HG02884 (cell line): Measurements from ENCODE around the gene RAB44.

Experiments
- ATAC-seq: cut with Tn5 transposase; IDR thresholded peaks from one replicate; pipeline ENCODE4 v1.9.1; 2021; ENCODE audit warnings: mild to moderate bottlenecking, moderate library complexity; ENCODE audit not compliant: unreplicated experiment

RAB44 gene

GRCh38 chr6:36769676-36770499 is 72.3 kb downstream of the RAB44 start:
- ATAC-seq = no peak

- no peak for ATAC-seq
Observed at GRCh38 chr6:36771145-36771544, 73.5 kb downstream of the RAB44 start.

GRCh38 chr6:36772397-36772796 is 74.8 kb downstream of the RAB44 start:
- no peak for ATAC-seq

- ATAC-seq = no peak
Observed at GRCh38 chr6:36774331-36774730, 76.7 kb downstream of the RAB44 start.

GRCh38 chr6:36776167-36776566 is 78.5 kb downstream of the RAB44 start:
- no peak for ATAC-seq

- ATAC-seq = no peak
Observed at GRCh38 chr6:36777801-36778200, 80.2 kb downstream of the RAB44 start.

- ATAC-seq = no peak
Observed at GRCh38 chr6:36779227-36779626, 81.6 kb downstream of the RAB44 start.

- ATAC-seq = no peak
Observed at GRCh38 chr6:36780442-36781177, 83.0 kb downstream of the RAB44 start.

- ATAC-seq = no peak
Observed at GRCh38 chr6:36781669-36782068, 84.0 kb downstream of the RAB44 start.
